Right lobe of liver (tissue), 4 donors: Measurements from ENCODE around the gene IL31RA.

Experiments
- POLR2A ChIP-seq: fragments of 450-650 bp; IDR thresholded peaks from one replicate; pipeline ENCODE4 v1.6.1; 2017; ENCODE audit warnings: antibody characterized with exemption, mild to moderate bottlenecking
- TF ChIP-seq, protein P1 (sequence below), 4 donors: fragments of 200-600 bp in 3 of 4; fragments of 450-650 bp in 1 of 4; IDR thresholded peaks; one replicate each; pipeline versions ENCODE4 v1.5.1 to v1.8.0; 2016 to 2022; ENCODE audit warnings: antibody characterized with exemption in 4 of 4, mild to moderate bottlenecking in 2 of 4
- donor health status: DM: no; HTN: no; CAD: no.
- donor health status: DM: no; HTN: no; CAD: no.
- donor health status: DM: no; HTN: yes; CAD: no.

- TF ChIP-seq, protein P1, sequence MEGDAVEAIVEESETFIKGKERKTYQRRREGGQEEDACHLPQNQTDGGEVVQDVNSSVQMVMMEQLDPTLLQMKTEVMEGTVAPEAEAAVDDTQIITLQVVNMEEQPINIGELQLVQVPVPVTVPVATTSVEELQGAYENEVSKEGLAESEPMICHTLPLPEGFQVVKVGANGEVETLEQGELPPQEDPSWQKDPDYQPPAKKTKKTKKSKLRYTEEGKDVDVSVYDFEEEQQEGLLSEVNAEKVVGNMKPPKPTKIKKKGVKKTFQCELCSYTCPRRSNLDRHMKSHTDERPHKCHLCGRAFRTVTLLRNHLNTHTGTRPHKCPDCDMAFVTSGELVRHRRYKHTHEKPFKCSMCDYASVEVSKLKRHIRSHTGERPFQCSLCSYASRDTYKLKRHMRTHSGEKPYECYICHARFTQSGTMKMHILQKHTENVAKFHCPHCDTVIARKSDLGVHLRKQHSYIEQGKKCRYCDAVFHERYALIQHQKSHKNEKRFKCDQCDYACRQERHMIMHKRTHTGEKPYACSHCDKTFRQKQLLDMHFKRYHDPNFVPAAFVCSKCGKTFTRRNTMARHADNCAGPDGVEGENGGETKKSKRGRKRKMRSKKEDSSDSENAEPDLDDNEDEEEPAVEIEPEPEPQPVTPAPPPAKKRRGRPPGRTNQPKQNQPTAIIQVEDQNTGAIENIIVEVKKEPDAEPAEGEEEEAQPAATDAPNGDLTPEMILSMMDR (IDR thresholded peaks at IDR 0.05), result no peak
- no peak for TF ChIP-seq POLR2A
Observed at GRCh38 chr5:55960779-55961178, 109.6 kb downstream of the IL31RA start.
